G401 (cell line): ENCODE results near the gene CYP2S1. TPM values are rescaled to one million over a fixed set of nuclear protein-coding genes. Genes with fewer than 3 reads are reported as not detected.
A peak's percentile ranks its signal among the peaks of the same experiment; 100 is the strongest.
"Not testable (repeated sequence)": the region's sequence is repeated elsewhere in the genome, so short reads cannot be mapped to it uniquely, and the experiment has no call there.

Source experiments
- DNase-seq: peaks from one replicate; pipeline ENCODE4 v3.0.0-alpha.2; 2015; ENCODE audit warnings: low spot score
- in situ Hi-C: cut with HindIII; loops from 2 replicates; pipeline ENCODE4 v1.10.0; 2016; ENCODE audit warnings: low sequenced_read_pairs, mixed read lengths
- total RNA-seq: library from RNA; depleted of rRNA; stranded (reverse); fragments of >200 nt; shearing (Covaris generic); gene quantifications from 2 replicates; pipeline ENCODE4 v1.2.3, GENCODE V29; 2014; rRNA removed

CYP2S1 gene, protein sequence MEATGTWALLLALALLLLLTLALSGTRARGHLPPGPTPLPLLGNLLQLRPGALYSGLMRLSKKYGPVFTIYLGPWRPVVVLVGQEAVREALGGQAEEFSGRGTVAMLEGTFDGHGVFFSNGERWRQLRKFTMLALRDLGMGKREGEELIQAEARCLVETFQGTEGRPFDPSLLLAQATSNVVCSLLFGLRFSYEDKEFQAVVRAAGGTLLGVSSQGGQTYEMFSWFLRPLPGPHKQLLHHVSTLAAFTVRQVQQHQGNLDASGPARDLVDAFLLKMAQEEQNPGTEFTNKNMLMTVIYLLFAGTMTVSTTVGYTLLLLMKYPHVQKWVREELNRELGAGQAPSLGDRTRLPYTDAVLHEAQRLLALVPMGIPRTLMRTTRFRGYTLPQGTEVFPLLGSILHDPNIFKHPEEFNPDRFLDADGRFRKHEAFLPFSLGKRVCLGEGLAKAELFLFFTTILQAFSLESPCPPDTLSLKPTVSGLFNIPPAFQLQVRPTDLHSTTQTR
- total RNA-seq: not detected in 2 replicates

DNA sequence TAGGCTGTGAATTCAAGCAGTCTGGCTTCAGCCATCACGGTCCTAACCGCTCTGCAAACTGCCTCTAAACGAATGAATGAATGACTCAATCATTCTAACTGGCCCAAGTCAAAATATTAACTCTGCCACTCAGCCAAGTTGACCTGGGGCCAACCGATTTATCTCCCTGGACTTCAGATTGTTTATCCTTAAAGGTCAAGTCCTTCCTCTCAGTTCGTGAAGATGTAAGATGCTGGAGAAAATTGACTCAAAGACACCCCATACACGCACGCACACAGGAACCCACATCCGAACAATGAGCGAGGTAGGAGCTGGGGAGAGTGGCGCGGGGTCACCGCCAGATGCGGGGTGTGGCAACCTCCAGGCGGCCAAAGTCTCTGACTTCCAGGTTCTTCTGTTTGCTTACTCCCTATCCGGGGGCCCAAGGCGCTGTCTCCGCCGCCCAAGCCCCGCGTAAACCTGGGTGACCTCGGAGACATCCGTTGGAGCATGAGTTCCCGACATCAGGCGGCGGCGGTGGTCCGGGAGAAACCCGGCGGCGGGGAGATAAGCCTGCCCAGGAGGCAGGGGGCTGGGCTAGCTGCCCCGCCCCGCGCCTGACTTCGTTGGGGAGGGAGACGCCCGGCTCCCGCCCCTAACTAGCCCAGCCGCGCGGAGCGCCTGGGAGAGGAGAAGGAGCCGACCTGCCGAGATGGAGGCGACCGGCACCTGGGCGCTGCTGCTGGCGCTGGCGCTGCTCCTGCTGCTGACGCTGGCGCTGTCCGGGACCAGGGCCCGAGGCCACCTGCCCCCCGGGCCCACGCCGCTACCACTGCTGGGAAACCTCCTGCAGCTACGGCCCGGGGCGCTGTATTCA is at the start of gene CYP2S1:
CYP2S1 (plus strand) TSS at position 646 of the 856 bp plus-strand sequence; CDS start at position 692, 46 bp downstream.
- in situ Hi-C loops: no loop called here
- DNase-seq: no peak

DNA sequence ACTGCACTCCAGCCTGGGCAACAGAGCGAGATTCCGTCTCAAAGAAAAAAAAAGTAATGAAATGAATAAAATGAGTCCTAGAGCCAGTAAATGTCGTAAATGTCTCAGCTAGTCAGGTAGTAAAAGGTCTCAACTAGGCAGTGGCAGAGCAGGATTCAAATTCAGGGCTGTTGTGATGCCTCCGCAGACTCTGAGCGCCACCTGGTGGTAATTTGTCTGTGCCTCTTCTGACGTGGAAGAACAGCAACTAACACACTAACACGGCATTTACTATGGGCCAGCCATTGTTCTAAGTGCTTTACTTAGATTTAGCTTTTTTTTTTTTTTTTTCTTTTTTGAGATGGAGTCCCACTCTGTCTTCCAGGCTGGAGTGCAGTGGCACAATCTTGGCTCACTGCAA is 48.6 kb upstream of the CYP2S1 start:
- in situ Hi-C loops: no loop called here

DNA sequence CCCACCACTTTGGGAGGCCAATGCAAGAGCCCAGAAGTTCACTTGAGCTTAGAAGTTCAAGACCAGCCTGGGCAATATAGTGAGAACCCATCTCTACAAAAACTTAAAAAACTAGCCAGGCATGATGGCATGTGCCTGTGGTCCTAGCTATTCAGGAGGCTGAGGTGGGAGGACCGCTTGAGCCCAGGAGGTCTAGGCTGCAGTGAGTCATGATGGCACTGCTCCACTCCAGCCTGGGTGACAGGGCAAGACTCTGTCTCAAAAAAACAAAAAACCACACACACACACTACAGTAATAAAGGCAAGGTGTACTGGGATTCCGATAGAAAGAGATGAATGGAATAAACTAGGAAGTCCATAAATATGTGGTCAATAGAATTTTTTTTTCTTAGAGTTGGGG is 43.2 kb upstream of the CYP2S1 start:
- DNase-seq: no peak
- in situ Hi-C loops: no loop called here

More for the DNA sequence above, 48.6 kb upstream of the CYP2S1 start:
- DNase-seq: peak; percentile 45

GRCh38 chr19:41150986-41151385 is 42.0 kb upstream of the CYP2S1 start:
- in situ Hi-C loops, DNase-seq: not testable (repeated sequence)

DNA sequence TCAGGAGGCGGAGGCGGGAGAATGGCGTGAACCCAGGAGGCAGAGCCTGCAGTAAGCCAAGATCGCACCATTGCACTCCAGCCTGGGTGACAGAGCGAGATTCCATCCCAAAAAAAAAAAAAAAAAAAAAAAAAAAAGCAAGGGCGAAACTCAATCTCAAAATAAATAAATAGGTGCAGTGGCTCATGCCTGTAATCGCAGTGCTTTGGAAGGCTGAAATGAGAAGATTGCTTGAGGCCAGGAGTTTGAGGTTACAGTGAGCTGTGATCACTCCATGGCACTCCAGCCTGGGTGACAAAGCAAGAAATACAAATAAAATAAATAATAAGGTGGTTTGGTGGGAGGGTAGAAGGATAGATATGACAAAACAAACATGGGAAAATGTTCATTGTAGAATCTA is 39.0 kb upstream of the CYP2S1 start:
- no peak for DNase-seq
- in situ Hi-C loops: no loop called here

DNA sequence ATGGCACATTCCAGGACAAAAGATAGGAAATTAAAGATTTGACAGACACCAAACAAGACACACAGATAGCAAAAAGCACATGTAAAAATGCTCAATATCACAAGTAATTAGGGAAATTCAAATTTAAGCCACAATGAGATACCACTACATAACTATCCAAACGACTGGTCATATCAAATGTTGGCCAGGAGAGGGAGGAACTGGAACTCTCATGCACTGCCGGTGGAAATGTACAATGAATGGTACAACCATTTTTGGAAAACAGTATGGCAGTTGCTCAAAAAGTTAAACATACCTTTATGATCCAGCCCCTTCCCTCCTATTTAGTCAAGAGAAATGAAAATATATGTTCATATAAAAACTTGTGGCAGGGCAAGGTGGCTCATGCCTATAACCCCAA is 36.8 kb upstream of the CYP2S1 start:
- in situ Hi-C loops: no loop called here
- DNase-seq: no peak

DNA sequence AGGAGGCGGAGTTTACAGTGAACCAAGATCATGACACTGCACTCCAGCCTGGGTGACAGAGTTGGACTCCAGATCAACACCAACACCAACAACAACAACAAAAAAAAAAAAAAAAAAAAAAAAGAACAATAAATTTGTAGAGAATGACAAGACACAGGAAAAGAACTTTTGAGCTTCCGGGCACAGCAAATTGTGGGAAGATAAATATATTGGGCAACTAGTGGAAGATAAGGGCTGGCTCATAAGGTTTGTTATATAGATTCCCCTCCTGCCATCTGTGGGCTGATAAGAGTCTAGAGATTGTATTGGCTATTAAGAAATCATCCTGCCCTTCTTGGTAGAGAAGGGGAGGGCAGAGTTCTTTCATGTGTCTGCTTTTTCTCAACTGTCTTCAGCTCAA is 33.1 kb upstream of the CYP2S1 start:
- in situ Hi-C loops: no loop called here
- no peak for DNase-seq

- in situ Hi-C loops: no loop called here
- DNase-seq: no peak
Measured at GRCh38 chr19:41161903-41162302, 31.1 kb upstream of the CYP2S1 start.

DNA sequence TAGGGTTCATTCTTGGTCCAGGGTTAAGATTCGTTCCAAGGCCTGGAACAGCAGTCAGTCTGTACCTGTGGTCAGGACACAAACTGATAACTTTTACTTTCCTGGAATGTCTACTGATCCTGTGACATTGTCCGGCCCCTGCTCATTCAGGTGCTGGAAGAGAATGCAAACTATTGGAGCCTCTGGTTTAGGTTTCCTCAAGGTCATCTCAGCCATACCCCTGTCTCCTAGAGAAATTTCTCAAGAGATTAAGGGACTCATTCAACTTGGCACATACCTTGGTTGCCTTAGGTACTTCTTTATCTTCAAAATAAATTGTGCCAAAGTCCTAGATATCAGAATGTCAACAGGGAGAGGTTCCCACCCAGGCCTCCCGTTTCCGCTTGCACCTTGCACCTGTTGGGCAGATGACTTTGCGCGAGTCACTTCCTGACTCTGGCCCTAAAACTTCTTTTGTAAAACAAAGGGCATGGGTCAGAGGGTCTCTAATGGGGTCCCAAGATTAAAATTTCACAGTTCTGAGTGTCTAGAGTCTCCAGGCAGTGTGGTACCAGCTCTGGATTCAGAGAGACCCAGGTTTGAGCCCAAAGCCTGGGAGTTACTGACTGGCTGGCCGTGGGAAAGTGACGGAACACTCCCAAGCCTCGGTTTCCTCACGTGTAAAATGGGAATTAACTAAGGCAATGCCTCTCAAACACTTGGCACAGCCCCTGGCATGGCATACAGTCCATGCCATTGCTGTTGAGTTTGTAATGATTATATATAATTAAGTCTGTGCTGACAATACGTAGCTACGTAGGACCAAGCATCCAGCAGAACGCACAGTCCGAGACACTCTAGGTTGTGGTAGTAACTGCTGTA is 25.8 kb upstream of the CYP2S1 start:
- in situ Hi-C loops: no loop called here
- no peak for DNase-seq

DNA sequence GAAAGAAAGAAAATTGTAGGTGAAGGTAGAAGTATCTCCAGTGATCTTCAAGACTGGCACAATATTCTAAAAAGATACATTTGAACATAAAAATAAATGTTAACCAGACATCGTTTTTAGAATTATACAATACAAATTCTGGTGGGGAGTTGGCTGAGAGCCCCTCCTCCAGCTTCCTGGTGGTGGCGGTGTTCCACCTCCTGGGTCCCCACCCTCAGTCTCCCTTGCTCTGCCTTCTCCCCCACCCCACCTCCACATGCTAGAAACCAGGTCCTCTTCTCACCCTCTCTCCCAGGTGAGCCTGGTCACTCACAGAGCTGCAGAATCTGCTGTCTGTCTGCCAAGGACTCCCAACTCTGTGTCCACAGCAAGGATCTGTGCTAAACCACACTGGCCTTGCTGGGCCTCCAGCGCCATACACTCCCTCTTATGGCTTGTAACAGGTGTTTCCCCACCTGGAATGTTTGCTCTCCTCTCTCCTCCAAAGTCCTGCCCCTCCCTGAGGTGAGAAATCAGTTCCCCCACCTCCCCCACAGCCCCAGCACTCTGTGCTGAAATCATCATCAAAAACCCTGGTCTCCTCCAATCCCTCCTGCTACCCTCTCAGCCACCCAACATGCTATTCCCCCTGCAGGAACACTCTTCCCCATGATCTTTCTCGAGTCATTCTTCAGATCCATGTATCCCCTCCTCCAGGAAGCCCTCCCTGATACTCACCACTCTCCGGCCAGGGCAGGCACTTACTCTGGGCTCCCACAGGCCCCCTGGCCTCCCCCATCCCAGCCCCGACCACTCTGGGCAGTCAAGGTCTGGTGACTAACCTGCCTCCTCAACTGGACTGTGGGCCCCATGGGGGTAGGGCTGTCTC is 20.5 kb upstream of the CYP2S1 start:
- in situ Hi-C loops: no loop called here
- DNase-seq: no peak

- DNase-seq: no peak
- in situ Hi-C loops: no loop called here
Measured at GRCh38 chr19:41174297-41174928, 18.6 kb upstream of the CYP2S1 start.

DNA sequence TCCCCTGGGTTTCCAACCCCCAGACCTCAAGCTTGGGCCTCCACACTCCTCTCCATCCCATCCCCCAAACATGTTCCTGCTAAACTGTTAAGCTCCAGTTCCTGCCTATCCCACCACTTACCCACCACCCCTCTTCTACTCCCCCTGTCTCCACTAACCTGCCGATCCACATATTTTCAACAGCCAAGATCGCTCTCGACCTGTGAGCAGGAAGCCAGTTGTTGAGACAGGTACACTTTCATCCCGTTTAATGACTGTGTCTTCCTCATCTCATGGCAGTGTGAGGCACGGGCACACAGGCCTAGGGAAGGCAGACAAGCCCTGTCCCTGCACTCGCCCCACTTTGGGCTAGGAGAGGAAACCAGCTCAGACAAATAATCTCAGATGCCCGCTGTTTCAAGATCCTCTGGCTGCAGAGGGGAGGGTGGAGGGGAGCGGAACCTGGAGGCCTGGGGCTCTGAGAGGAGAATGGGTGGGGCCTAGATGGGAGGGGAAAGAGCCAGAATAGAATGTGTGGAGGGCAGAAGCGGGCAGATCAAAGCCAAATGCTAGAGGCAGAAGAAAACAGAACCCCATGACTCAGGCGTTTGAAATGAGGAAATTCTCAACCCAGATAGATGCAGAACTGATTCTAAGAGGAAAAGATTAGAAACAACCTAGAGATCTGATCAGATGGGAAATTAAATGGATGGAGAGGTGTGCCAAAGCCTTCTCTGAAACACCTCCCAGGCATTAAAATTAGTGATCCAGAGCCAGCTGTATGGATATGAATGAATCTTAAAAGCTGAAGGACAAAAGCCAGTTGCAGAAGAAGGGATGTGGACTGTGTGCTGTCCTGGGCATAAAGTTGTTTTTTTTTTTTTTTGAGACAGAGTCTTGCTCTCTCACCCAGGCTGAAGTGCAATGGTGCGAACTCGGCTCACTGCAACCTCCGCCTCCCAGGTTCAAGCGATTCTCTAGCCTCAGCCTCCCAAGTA is 16.9 kb upstream of the CYP2S1 start:
- DNase-seq: no peak
- in situ Hi-C loops: no loop called here

DNA sequence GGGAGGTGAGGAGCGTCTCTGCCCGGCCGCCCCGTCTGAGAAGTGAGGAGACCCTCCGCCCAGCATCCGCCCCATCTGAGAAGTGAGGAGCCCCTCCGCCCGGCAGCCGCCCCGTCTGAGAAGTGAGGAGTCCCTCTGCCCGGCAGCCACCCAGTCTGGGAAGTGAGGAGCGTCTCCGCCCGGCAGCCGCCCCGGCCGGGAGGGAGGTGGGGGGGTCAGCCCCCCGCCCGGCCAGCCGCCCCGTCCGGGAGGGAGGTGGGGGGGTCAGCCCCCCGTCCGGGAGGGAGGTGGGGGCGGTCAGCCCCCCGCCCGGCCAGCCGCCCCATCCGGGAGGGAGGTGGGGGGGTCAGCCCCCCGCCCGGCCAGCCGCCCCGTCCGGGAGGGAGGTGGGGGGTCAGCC is 12.8 kb upstream of the CYP2S1 start:
- DNase-seq, in situ Hi-C loops: not testable (repeated sequence)

DNA sequence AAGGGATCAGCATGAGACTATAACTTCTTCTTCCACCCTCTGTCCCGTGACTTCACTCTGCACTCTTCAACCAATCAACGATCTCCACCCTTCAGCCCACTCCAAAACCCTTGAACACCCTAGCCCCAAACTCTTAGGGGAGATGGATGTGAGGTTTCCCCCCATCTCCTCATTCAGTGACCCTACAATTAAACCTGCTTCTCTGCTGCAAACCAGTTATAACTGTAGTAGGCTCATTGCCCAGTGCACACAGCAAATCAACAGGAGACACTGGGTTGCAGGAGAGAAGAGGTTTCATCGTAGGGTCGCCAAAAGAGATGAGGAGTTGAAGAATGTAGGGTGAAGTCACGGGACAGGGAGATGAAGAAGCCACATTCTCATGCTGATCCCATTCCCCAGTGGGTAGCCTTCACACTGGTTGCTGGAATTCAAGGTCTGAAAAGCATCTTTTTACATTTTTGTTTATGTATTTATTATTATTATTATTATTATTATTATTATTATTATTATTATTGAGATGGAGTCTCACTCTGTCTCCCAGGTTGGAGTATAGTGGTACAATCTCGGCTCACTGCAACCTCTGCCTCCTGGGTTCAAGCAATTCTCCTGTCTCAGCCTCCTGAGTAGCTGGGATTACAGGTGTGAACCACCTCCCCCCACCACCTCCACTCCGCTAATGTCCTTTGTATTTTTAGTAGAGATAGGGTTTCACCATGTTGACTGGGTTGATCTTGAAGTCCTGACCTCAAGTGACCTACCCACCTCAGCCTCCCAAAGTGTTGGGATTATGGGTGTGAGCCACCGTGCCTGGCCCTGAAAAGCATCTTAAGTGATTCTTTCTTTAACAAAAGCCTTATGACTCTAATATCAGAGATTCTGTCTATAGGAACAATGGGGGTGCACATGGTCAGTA is 5.8 kb upstream of the CYP2S1 start:
- no peak for DNase-seq
- in situ Hi-C loops: no loop called here

DNA sequence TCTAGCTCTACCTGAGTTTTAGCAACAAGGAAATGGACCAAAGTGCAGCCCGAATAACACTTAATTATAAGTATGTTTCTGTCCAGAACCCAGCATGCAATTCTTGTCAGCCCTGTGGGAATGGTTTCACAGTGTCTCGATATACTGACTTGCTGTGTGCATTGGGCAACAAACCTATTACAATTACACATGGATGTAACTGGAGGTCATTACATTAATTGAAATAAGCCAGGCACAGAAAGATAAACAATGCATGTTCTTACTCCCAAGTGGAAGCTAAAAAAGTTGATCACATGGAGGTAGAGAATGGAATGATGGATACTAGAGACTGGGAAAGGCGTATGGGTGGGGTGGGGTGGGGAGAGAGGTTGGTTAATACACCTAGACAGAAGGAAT is 5.1 kb upstream of the CYP2S1 start:
- DNase-seq: no peak
- in situ Hi-C loops: no loop called here
